OCI-LY7 (cell line): ENCODE data around the gene XRCC3.

Experiments used
- EZH2phosphoT487 ChIP-seq: fragments of 200-600 bp; sonication (generic); IDR thresholded peaks from 2 replicates; pipeline ENCODE4 v1.6.1; 2018; ENCODE audit warnings: low read depth, borderline replicate concordance, mild to moderate bottlenecking, mixed run types, antibody characterized with exemption, low read length, moderate library complexity, mixed read lengths
- TF ChIP-seq, protein P1 (sequence below): fragments of 200-600 bp; sonication (generic); conservative IDR thresholded peaks from 2 replicates; pipeline ENCODE4 v1.5.1; 2014; ENCODE audit warnings: mild to moderate bottlenecking, antibody characterized with exemption, low read length, moderate library complexity, mixed read lengths

- TF ChIP-seq, protein P1, sequence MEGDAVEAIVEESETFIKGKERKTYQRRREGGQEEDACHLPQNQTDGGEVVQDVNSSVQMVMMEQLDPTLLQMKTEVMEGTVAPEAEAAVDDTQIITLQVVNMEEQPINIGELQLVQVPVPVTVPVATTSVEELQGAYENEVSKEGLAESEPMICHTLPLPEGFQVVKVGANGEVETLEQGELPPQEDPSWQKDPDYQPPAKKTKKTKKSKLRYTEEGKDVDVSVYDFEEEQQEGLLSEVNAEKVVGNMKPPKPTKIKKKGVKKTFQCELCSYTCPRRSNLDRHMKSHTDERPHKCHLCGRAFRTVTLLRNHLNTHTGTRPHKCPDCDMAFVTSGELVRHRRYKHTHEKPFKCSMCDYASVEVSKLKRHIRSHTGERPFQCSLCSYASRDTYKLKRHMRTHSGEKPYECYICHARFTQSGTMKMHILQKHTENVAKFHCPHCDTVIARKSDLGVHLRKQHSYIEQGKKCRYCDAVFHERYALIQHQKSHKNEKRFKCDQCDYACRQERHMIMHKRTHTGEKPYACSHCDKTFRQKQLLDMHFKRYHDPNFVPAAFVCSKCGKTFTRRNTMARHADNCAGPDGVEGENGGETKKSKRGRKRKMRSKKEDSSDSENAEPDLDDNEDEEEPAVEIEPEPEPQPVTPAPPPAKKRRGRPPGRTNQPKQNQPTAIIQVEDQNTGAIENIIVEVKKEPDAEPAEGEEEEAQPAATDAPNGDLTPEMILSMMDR: no peak
- TF ChIP-seq EZH2phosphoT487: no peak
Measured at GRCh38 chr14:103663506-103663905, 51.7 kb downstream of the XRCC3 start.
